ENCODE measurements around the gene SRP72. TPM values are rescaled to one million over a fixed set of nuclear protein-coding genes. Genes with fewer than 3 reads are reported as not detected.

The SRP72 gene
- total and polyA plus RNA-seq, 4 donors: 32.1 to 69.7 (median 40.7) TPM

DNA sequence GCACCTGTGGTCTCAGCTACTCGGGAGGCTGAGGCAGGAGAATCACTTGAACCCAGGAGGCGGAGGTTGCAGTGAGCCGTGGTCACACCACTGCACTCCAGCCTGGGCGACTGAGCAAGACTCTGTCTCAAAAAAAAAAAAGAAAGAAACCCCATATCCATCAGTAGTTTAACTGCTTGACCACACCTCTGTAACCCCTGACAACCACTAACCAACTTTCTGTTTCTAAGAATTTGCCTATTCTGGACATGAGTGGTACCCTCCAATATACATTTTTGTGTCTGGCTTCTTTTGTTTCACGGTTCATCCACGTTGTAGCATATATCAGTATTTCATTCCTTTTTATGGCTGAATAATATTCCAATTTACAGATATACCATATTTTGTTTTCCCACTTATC lies 41.1 kb upstream of the SRP72 start:
- no peaks in the 10 kb centered on the region for H3K36me3 ChIP-seq (ENCODE audit: control insufficient read depth in 4 of 4, insufficient read depth in 3 of 4, low read depth in 1 of 4, low read length in 3 of 4)
- no peaks in the 10 kb centered on the region for H3K27me3 ChIP-seq (ENCODE audit: control insufficient read depth in 4 of 4, insufficient read depth in 4 of 4, low read length in 3 of 4)
- TF ChIP-seq GABPA (IDR thresholded peaks at IDR 0.05 in 1 of 2, conservative IDR thresholded peaks at IDR 0.05 in 1 of 2) (no peak), SP1 (IDR thresholded peaks at IDR 0.05) (no peak), HNF4G (IDR thresholded peaks at IDR 0.05) (no peak)
- TF ChIP-seq, protein P1, sequence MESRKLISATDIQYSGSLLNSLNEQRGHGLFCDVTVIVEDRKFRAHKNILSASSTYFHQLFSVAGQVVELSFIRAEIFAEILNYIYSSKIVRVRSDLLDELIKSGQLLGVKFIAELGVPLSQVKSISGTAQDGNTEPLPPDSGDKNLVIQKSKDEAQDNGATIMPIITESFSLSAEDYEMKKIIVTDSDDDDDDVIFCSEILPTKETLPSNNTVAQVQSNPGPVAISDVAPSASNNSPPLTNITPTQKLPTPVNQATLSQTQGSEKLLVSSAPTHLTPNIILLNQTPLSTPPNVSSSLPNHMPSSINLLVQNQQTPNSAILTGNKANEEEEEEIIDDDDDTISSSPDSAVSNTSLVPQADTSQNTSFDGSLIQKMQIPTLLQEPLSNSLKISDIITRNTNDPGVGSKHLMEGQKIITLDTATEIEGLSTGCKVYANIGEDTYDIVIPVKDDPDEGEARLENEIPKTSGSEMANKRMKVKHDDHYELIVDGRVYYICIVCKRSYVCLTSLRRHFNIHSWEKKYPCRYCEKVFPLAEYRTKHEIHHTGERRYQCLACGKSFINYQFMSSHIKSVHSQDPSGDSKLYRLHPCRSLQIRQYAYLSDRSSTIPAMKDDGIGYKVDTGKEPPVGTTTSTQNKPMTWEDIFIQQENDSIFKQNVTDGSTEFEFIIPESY (IDR thresholded peaks at IDR 0.05): no peak
- TF ChIP-seq, protein P2, sequence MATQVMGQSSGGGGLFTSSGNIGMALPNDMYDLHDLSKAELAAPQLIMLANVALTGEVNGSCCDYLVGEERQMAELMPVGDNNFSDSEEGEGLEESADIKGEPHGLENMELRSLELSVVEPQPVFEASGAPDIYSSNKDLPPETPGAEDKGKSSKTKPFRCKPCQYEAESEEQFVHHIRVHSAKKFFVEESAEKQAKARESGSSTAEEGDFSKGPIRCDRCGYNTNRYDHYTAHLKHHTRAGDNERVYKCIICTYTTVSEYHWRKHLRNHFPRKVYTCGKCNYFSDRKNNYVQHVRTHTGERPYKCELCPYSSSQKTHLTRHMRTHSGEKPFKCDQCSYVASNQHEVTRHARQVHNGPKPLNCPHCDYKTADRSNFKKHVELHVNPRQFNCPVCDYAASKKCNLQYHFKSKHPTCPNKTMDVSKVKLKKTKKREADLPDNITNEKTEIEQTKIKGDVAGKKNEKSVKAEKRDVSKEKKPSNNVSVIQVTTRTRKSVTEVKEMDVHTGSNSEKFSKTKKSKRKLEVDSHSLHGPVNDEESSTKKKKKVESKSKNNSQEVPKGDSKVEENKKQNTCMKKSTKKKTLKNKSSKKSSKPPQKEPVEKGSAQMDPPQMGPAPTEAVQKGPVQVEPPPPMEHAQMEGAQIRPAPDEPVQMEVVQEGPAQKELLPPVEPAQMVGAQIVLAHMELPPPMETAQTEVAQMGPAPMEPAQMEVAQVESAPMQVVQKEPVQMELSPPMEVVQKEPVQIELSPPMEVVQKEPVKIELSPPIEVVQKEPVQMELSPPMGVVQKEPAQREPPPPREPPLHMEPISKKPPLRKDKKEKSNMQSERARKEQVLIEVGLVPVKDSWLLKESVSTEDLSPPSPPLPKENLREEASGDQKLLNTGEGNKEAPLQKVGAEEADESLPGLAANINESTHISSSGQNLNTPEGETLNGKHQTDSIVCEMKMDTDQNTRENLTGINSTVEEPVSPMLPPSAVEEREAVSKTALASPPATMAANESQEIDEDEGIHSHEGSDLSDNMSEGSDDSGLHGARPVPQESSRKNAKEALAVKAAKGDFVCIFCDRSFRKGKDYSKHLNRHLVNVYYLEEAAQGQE (IDR thresholded peaks at IDR 0.05): no peak
- H3K9me3 ChIP-seq (ENCODE audit: control insufficient read depth in 4 of 4, low read length in 3 of 4): no peaks in the 10 kb centered on the region
- WGBS: 95% methylated on average over 6 of the region's 6 CpGs
- no peak overlapping the region for H3K9ac ChIP-seq (ENCODE audit: low read depth in 1 of 2, low read length in 2 of 2)
- no peak overlapping the region for H3K27ac ChIP-seq (ENCODE audit: low read depth in 1 of 2, low read length in 2 of 2)
- H3K4me1 ChIP-seq (ENCODE audit: control insufficient read depth in 4 of 4, insufficient read depth in 4 of 4, low read length in 3 of 4): no peaks in the 10 kb centered on the region
- H3K4me3 ChIP-seq (ENCODE audit: low read depth in 1 of 3, low read length in 3 of 3): no peak overlapping the region
- no peak for DNase-seq (ENCODE audit: low spot score)

DNA sequence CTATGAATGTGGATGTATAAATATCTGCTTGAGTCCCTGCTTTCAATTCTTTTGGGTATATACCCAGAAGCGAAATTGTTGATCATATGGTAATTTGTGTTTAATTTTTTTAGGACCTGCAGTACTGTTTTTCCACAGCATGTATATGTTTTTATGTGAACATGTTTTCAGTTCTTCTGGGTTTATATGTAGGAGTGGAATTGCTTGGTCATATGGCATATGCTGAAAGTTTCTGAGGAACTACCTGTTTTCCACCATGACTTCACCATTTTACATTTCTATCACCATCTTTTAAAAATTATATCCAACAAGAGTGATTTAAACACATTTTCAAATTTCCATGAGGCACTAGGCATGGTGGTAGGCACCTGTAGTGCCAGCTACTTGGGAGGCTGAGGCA lies 40.2 kb upstream of the SRP72 start:
- H3K27ac ChIP-seq (ENCODE audit: low read depth in 1 of 2, low read length in 2 of 2): no peak overlapping the region
- 98% methylated on average over 1 of the region's 1 CpG for WGBS
- H3K36me3 ChIP-seq (ENCODE audit: control insufficient read depth in 4 of 4, insufficient read depth in 3 of 4, low read depth in 1 of 4, low read length in 3 of 4): no peaks in the 10 kb centered on the region
- H3K4me1 ChIP-seq (ENCODE audit: control insufficient read depth in 4 of 4, insufficient read depth in 4 of 4, low read length in 3 of 4): no peaks in the 10 kb centered on the region
- TF ChIP-seq SP1 (IDR thresholded peaks at IDR 0.05) (no peak), RAD21 (IDR thresholded peaks at IDR 0.05) (no peak), FOXA2 (IDR thresholded peaks at IDR 0.05) (no peak), YY1 (IDR thresholded peaks at IDR 0.05) (no peak), HNF4G (IDR thresholded peaks at IDR 0.05) (no peak), HNF4A (conservative IDR thresholded peaks at IDR 0.05) (no peak), GABPA (IDR thresholded peaks at IDR 0.05 in 1 of 2, conservative IDR thresholded peaks at IDR 0.05 in 1 of 2) (no peak), FOXA1 (IDR thresholded peaks at IDR 0.05) (no peak), RXRA (IDR thresholded peaks at IDR 0.05) (no peak)
- TF ChIP-seq, protein P3, sequence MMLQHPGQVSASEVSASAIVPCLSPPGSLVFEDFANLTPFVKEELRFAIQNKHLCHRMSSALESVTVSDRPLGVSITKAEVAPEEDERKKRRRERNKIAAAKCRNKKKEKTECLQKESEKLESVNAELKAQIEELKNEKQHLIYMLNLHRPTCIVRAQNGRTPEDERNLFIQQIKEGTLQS (IDR thresholded peaks at IDR 0.05): no peak
- no peak overlapping the region for H3K4me3 ChIP-seq (ENCODE audit: low read depth in 1 of 3, low read length in 3 of 3)
- no peaks in the 10 kb centered on the region for H3K27me3 ChIP-seq (ENCODE audit: control insufficient read depth in 4 of 4, insufficient read depth in 4 of 4, low read length in 3 of 4)
- no peaks in the 10 kb centered on the region for H3K9me3 ChIP-seq (ENCODE audit: control insufficient read depth in 4 of 4, low read length in 3 of 4)
- no peak for DNase-seq (ENCODE audit: low spot score)
- no peak overlapping the region for H3K9ac ChIP-seq (ENCODE audit: low read depth in 1 of 2, low read length in 2 of 2)

DNA sequence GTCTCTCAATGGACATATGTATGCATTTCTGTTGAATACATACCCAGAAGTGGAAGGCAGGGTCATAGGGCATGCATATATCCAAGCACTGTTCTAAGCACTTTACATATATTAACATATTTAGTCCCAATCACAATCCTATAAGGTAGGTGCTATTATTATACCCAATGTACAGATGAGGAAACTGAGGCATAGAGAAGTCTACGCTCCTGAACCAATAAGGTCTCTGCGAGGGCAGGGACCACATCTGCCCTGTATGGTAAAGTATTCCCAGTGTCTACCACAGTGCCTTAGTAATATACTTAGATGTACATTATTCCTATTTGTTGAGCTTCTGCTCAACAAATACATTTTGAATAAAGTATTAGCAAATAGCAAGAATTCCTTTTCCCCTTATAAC lies 37.2 kb upstream of the SRP72 start:
- Histone ChIP-seq H3K27me3 (ENCODE audit: control insufficient read depth in 4 of 4, insufficient read depth in 4 of 4, low read length in 3 of 4) (no peaks in the 10 kb centered on the region), H3K36me3 (ENCODE audit: control insufficient read depth in 4 of 4, insufficient read depth in 3 of 4, low read depth in 1 of 4, low read length in 3 of 4) (no peaks in the 10 kb centered on the region), H3K4me1 (ENCODE audit: control insufficient read depth in 4 of 4, insufficient read depth in 4 of 4, low read length in 3 of 4) (peaks cover 0 to 12% (median 6%) of the 10 kb centered on the region in 4 donors), H3K9ac (ENCODE audit: low read depth in 1 of 2, low read length in 2 of 2) (no peak overlapping the region), H3K27ac (ENCODE audit: low read depth in 1 of 2, low read length in 2 of 2) (no peak overlapping the region), H3K4me3 (ENCODE audit: low read depth in 1 of 3, low read length in 3 of 3) (no peak overlapping the region), H3K9me3 (ENCODE audit: control insufficient read depth in 4 of 4, low read length in 3 of 4) (no peaks in the 10 kb centered on the region)
- no peak for DNase-seq (ENCODE audit: low spot score)
- 99% methylated on average over 2 of the region's 2 CpGs for WGBS
- TF ChIP-seq, protein P2 (IDR thresholded peaks at IDR 0.05): no peak
- TF ChIP-seq, protein P4, sequence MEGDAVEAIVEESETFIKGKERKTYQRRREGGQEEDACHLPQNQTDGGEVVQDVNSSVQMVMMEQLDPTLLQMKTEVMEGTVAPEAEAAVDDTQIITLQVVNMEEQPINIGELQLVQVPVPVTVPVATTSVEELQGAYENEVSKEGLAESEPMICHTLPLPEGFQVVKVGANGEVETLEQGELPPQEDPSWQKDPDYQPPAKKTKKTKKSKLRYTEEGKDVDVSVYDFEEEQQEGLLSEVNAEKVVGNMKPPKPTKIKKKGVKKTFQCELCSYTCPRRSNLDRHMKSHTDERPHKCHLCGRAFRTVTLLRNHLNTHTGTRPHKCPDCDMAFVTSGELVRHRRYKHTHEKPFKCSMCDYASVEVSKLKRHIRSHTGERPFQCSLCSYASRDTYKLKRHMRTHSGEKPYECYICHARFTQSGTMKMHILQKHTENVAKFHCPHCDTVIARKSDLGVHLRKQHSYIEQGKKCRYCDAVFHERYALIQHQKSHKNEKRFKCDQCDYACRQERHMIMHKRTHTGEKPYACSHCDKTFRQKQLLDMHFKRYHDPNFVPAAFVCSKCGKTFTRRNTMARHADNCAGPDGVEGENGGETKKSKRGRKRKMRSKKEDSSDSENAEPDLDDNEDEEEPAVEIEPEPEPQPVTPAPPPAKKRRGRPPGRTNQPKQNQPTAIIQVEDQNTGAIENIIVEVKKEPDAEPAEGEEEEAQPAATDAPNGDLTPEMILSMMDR (IDR thresholded peaks at IDR 0.05; ENCODE audit: low read depth, low read length, missing input control): no peak
- TF ChIP-seq TAF1 (conservative IDR thresholded peaks at IDR 0.05): no peak
- TF ChIP-seq, protein P1 (IDR thresholded peaks at IDR 0.05): no peak
- no peak for TF ChIP-seq FOXA2 (IDR thresholded peaks at IDR 0.05)
- no peak for TF ChIP-seq FOXA1 (IDR thresholded peaks at IDR 0.05)
- TF ChIP-seq RAD21 (IDR thresholded peaks at IDR 0.05): no peak
